GM18507 (cell line): Measurements from ENCODE around the gene ITSN1.

Experiments used
- DNase-seq: peaks from one replicate; pipeline ENCODE4 v3.0.0; 2011; ENCODE audit warnings: low read depth; ENCODE audit not compliant: insufficient read length; ENCODE audit errors: extremely low spot score
- FAIRE-seq: peaks from 2 replicates; lab custom pipeline; 2011; peaks lifted over from hg19 to GRCh38; lab: Jason Lieb, UNC

The ITSN1 gene

DNA sequence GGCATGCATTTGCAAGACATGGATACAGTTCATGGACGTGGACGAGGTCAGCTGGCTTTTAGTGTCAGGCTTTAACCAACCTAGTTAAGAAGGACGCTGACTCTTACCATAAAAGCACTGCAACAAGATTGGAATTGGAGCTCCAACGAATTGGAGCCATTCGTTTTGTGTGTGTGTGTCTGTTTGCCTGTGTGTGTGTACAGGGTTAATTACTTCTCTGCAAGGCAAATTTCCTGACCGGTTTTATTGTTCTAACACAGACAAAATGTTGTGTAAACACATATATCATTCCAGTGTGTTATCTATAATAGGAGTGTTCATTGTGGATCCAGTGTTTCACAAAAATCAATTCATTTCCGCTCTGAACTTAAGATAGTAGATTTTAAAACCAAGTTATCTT, 7.9 kb downstream of the ITSN1 start:
- FAIRE-seq (no peak), DNase-seq (no peak)

DNA sequence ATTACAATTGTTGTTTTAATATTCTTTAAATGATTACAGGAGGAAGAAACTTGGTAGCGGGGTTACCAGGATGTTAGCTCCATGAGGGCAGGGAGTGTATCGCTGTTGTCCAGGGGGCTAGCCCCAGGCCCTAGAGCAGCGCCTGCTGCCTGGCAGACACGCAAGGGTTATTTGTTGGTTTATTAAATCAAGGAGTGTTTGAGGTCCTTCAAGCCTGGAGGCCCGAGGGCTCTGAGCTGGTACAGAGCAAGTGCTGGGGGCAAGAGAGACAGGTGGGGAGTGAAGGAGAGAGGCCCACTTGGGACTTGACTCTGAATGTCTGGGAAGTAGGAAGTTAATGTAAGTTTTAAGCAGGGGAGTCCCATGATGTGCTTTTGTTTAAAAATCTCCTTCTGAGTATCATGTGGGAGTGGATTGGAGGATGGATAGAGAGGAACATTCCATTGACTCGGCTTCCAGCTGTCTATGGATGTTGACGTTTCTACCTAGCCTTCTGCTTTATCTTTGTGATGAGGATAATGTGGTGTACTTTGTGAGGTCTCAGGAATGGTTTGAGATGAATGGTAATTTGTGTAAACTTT, 8.7 kb downstream of the ITSN1 start:
- no peak for DNase-seq
- no peak for FAIRE-seq

DNA sequence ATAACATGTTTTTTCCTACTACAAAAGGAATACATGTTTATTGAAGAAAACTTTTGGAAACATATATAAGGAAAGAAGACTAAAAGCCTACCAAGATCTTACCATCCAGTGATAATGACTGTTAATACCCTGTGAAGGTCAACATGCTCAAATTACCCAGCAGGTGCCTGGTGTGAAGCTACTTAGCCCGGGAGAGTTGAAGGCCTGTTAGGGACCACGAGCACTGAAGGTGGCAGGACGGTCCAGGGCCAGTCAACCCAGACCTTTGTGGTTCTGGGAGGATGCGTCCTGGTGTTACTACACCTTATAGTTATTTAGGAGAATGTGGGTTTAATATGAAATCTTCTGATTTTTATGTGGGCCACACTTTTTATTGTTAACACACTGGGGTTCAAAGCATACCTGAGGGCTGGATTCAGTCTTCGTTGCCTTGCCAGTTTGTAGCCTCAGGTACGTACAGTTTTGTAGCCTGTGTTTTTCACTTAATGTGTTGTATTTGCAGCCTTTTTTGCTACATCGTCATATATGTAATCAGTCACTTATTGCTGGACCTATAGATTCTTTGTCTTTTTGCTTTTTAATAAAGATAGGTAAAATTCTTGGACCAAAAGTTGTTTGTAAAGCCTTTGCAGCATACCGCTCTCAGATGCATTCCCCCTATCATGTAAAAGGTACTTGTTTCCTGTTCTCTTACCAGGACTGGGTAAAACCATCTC, 9.8 kb downstream of the ITSN1 start:
- FAIRE-seq = no peak
- no peak for DNase-seq

DNA sequence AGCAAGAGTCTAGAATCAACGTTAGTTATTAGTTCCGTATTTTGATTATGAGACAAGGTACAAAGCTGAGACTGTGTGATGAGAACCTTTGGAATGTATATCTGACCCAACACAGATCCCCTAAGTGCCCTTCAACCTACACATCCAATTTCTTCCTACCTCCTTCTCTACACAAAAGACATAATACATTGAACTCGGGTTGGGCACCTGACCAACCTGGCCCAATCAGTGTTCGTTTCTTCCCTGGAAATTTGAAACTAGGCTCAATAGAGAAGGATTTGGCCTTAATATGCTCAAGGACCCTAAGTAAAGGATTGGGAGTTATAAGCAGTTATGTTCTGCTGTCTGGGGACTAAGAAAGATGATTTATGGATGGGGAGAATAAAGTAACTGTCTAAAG, 12.1 kb downstream of the ITSN1 start:
- DNase-seq (no peak), FAIRE-seq (no peak)

DNA sequence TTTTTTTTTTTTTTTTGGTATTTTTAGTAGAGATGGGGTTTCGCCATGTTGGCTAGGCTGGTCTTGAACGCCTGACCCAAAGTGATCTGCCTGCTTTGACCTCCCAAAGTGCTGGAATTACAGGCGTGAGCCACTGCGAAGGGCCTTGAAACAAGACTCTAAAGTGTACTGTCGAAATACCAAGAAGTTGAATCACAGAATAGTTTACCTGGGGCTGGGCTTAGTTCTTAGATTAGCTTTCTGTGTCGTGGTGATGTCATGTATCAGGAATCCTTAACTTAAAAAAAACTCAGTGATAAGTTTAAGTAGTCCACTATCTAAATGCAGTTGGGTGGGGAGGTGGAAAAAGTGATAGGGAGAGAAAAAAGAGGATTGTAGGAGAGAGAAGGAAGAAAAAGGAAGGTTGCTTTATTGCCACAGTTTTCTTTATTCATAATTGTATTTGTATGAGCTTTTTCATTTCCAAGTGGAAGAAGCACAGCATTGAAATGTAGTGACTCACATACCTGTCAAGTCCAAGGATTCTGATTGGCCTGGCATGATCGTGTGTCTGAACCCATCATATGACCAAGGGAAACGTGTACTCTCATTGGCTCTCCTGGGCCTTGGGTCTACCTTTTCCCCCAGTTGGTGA, 13.4 kb downstream of the ITSN1 start:
- FAIRE-seq = no peak
- DNase-seq = no peak

DNA sequence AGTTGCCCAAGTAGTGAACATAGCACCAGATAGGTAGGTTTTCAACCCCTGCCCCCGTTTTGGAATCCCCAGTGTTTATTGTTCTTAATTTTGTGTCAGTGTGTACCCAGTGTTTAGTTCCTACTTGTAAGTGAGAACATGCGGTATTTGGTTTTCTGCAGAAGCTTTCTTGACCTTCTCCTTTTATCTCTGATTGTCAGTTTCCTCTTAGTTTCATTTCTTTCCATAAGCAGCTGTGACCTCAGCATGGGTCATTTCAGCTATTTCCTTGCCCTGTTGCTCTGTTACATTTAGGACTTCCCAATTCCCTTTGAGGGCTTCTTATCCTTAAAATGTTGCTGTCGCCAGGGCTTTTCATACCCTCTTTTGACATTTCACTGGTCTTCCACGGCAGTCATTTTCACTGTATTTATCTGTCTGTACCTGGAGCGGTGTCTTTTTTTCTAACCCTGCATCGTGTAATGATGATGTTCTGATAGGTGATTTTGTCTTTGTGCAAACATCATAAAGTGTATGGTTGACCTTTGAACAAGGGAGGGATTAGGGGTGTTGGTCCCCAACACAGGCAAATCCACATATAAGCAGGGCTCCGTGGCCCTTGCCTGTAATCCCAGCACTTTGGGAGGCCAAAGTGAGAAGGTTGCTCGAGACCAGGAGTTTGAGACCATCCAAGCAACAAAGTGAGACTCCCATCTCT, 15.0 kb downstream of the ITSN1 start:
- DNase-seq (no peak), FAIRE-seq (no peak)

DNA sequence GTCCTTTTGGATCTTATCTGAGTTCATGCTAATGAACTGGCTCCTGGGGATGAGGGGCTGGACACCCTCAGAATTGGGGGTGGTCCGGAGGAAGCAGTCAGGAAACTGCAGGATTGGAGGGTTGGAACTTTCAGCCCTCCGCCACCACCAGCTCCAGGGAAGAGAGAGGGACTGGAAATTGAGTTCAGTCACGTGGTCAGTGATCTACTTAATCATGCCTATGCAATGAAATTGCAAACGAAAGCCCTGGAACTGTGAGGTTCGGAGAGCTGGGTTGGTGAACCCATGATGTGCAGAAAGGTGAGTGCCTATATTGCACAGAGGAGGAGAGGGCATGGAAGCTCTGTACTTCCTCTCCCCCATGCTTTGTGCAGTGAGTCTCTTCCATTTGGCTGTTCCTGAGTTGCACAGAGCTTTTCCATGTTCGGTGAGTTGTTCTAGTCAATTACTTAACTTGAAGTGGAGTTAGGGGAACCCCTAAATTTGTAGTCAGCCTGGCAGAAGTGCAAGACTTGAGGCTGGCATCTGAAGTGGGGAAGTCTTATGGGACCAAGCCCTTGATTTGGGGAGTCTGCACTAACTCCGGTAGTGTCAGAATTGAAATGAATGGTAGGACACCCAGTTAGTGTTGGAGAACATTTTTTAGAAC, 16.7 kb downstream of the ITSN1 start:
- DNase-seq (no peak), FAIRE-seq (no peak)

DNA sequence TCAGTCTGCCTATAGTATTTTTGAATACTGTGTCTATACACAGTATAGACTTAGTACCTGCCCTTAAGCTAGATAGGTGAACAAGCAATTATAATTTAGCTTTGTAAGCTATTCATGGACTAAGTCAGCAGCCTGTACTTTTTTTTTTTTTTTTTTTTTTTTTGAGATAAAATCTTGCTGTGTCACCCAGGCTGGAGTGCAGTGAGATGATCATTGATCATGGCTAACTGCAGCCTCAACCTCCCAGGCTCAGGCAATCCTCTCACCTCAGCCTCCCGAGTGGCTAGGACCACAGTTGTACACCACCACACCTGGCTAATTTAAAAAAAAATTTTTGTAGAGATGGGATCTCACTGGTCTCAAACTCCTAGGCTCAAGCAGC, 17.3 kb downstream of the ITSN1 start:
- DNase-seq (no peak), FAIRE-seq (no peak)

DNA sequence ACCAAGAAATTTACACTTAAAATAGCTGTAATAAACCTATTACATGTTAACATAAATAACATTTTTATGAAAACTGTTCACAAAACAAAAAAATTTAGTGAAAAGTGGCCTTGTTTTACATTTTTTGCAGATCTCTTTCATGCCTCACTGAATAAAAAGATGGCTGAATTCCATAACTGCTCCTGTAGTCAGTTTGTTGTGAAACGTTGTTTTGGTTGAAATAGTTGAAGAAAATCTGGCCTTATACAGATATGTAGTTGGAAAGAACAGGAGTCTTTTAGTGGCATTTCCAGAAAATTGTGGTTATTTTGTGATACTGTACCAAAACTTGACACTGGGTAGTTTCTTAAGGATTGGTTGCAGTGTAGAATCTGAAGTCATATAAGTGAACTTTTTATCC, 18.1 kb downstream of the ITSN1 start:
- FAIRE-seq (no peak), DNase-seq (no peak)

DNA sequence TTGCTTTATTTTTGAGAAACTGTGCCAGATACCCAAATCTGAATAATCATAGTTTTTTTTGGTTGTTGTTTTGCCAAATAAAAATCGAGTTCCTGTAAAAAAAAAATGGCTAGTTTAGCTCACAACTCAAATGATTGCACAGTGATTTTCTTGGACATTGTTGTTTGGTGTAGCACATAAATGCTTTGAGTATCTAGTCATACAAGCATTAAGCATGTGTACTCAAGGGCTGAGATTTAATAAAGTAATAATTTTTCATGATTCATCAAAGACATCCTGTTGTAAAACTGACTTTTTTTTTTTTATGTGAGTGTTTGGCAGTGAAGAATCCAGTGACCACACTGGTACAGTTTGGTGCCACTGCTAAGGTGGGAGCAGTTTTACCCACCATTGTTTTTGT, 18.8 kb downstream of the ITSN1 start:
- no peak for FAIRE-seq
- no peak for DNase-seq

DNA sequence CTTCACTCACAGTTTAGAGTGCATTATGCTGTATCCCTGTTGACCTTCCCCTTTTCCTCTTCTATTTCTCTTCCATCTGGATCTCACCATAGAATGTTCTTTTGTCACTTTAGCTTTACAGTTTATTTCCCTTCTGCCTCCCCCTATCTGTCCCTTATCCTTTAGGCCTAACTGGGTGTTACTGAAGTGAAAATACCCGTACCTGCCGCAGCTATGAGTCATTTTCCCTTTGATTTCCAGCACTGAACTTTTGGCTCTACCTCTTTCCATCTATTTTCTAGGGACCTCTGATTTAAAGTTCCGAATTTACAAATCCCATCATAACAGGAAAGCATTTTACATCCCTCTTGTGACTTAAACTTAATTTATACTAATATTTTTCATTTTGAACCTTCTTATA, 19.7 kb downstream of the ITSN1 start:
- DNase-seq = no peak
- FAIRE-seq = no peak

DNA sequence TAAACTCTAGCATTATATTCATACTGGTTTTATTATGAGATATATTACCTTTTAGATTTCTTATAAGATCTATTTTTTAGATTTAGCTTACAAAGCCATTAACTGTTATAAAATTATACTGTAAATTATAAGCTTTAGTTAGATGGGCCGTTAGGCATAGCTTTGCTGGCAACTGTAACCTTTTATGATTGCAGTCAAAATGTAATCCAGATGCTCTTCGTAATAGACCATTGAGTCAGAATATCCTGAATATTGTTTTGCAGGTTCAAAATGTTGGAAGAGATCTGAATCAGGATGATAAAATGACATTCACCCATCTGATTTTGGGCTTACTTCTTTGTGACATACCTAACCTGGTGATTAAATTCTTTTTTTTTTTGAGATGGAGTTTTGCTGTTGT, 20.9 kb downstream of the ITSN1 start:
- DNase-seq = no peak
- no peak for FAIRE-seq

DNA sequence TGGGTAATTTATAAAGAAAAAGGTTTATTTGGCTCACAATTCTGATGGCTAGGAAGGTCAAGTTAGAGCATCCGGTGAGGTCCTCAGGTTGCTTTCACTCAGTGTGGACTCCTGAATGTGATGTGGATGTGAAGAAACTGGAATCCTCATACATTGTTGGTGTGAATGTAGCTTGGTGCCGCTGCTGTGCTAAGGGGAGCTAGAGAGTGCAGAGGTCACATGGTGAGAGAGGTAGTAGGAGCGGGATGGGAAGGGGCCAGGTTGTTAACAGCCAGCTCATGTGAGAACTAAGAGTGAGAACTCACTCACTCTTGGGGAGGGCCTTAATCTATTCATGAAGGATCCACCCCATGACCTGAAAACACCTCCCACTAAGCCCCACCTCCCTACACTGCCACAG, 21.8 kb downstream of the ITSN1 start:
- DNase-seq (no peak), FAIRE-seq (no peak)

DNA sequence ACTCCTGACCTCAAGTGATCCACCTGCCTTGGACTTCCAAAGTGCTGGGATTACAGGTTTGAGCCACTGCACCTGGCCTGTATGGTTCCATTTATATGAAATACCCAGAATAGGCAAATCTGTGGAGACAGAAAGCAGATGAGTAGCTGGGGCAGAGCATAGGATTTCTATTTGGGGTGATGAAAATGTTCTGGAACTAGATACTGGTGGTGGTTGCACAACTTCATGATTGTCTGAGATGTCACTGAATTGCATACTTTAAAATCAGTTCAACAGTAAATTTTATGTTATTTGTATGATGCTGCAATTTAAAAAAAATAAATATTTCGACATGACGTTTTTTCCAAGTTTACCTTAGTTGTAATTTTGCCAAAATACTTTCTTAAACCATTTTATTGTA, 23.9 kb downstream of the ITSN1 start:
- FAIRE-seq = no peak

DNA sequence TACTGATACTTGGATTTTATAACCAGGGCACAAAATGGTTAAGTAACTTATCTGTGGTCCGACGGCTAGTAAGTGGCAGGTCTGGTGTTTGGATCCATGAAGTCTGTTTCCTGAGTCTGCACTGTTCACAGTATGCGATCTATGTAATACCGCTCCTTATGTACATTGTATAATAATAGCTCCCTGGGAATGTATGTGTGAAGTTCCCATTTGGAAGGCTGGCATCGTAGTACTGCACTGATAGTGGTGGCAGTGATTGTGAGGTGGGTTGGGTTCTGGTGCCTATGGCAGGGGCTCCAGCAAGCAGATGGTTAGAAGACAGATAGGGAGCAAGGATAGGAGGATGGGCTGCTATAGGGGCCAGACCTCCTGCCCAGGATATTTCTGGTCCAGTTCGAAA, 25.3 kb downstream of the ITSN1 start:
- FAIRE-seq = no peak
- no peak for DNase-seq

More for the DNA sequence above, 23.9 kb downstream of the ITSN1 start:
- no peak for DNase-seq

DNA sequence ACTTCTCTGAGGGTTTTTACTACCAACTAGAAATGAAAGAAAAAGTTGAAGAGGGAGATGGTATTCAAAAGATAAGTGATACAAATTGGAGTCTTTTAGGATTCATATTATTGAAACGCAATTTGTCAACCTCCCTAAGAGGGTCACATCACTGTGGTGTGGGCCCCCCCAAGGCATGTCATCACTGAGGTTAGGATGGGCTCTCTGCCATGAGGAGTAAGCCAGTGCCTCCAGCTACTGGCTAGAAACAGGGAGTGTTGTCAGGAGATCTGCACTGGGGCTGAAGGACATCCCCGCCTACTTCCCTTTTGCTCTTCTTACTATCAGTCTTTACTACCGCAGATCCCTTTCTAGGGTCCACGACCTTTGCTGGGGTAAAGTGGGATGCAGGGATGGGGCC, 25.9 kb downstream of the ITSN1 start:
- no peak for DNase-seq
- no peak for FAIRE-seq

DNA sequence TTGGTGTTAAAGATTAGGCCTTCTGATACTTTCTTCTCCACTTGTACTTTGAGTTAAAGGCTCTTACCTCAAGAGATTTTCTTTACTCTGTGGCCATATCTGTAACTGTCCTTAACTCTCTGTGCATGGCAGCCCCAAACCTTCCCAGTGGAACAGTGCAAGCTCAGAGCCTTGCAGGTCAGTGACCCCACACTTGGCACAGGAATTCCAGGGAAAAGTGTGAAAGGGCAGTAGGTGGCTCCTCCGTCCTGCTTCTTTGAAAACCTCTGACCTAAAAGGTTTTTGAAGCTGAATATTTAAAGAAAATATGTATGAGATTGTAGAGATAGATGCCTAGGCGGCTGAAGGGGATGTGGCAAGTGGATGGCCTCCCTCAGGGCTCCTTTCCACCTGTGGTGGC, 26.3 kb downstream of the ITSN1 start:
- no peak for DNase-seq

DNA sequence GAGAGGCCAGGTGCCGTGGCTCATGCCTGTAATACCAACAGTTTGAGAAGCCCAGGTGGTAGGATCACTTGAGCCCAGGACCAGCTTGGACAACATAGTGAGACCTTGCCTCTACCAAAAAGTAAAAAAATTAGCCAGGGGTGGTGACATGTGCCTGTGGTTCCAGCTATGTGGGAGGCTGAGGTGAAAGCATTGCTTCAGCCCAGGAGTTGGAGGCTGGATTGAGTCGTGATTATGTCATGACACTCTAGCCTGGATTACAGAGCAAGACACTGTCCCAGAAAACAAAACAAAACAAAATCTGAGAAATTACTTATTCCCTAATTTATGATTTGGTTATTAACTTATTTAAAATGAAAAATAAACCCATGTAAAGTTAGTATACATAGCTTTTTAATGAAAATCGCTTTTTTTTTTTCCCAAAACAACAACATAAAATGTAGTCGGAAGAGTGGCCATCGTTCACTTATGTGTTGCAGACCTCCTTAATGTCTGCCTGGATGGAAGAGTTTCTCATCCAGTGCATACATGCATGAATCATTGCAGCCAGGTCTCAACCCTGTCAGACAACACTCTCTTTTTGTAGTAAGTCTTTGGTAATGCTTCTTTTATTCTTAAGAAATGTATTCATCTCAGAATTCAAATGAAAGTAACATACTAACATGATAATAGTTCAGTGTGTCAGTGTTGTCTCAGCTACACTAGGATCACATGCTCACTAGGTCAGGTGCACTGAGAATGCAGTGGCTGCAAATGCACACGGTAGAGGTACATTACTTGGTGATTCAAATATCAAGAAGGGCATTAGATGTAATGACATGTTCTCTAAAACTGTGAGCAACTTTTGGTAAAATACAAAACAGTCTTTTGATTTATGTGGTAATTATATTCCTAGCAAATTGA, 28.0 kb downstream of the ITSN1 start:
- FAIRE-seq (no peak), DNase-seq (no peak)

More for the DNA sequence above, 26.3 kb downstream of the ITSN1 start:
- no peak for FAIRE-seq

DNA sequence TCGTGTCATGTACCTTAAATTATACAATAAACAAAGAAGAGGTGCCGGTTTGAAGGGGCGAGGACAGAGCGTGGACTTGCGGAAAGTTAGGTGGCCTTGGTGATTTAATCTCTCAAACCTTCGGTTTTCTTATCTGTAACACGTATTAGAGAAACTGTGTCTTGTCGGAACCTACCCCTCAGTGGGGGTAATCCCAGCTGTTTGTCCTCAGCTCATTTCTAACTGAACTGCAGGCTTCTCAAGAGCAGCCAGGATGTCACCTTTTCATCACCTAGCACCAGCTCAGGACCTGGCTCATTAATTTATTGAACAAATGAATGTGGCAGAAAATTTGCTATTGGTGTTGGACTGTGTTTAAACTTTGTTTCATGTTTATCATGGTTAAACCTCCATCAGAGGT, 31.2 kb downstream of the ITSN1 start:
- no peak for FAIRE-seq
- no peak for DNase-seq
